Measurements from ENCODE around the gene EDC4.

EDC4 gene

DNA sequence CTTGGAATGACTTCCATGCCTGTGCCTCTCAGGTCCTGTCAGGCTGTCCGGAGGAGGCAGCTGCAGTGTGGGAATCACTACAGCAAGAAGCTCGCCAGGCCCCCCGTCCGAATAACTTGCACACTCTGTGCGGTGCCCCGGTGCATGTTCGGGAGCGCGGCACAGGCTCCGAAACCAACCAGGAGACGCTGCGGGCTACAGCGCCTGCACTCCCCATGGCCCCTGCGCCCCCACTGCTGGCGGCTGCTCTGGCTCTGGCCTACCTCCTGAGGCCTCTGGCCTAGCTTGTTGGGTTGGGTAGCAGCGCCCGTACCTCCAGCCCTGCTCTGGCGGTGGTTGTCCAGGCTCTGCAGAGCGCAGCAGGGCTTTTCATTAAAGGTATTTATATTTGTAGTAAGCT lies 13.1 kb downstream of the EDC4 start (continued):
- TF ChIP-seq, protein P1, sequence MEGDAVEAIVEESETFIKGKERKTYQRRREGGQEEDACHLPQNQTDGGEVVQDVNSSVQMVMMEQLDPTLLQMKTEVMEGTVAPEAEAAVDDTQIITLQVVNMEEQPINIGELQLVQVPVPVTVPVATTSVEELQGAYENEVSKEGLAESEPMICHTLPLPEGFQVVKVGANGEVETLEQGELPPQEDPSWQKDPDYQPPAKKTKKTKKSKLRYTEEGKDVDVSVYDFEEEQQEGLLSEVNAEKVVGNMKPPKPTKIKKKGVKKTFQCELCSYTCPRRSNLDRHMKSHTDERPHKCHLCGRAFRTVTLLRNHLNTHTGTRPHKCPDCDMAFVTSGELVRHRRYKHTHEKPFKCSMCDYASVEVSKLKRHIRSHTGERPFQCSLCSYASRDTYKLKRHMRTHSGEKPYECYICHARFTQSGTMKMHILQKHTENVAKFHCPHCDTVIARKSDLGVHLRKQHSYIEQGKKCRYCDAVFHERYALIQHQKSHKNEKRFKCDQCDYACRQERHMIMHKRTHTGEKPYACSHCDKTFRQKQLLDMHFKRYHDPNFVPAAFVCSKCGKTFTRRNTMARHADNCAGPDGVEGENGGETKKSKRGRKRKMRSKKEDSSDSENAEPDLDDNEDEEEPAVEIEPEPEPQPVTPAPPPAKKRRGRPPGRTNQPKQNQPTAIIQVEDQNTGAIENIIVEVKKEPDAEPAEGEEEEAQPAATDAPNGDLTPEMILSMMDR (tag by site-specific recombination; IDR thresholded peaks at IDR 0.05) = no peak
- TF ChIP-seq, protein P2, sequence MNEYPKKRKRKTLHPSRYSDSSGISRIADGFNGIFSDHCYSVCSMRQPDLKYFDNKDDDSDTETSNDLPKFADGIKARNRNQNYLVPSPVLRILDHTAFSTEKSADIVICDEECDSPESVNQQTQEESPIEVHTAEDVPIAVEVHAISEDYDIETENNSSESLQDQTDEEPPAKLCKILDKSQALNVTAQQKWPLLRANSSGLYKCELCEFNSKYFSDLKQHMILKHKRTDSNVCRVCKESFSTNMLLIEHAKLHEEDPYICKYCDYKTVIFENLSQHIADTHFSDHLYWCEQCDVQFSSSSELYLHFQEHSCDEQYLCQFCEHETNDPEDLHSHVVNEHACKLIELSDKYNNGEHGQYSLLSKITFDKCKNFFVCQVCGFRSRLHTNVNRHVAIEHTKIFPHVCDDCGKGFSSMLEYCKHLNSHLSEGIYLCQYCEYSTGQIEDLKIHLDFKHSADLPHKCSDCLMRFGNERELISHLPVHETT (tag by site-specific recombination; IDR thresholded peaks at IDR 0.05) = no peak

DNA sequence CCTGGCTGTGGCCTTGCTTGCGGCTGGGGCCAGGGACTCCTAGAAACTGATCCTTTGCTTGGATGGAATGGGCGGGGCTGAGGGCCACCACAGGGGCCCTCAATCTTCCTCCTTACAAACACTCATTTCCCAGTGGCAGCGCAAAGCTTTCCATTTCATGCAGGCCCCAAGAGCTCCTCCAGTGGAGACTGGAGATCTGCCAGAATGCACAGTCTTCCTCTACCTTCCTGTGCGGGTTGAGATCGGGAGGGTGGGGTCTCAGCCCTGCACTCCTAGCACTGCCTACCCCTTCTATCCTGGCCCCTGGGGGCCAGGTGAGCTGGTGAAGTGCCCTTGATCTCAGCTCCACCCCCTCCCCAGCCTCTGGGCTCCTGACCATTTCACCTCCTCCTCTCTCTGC lies 13.5 kb downstream of the EDC4 start:
- no peak overlapping the region for H3K27ac ChIP-seq (ENCODE audit: extremely low read depth, low read depth, low read length)
- H3K4me1 ChIP-seq (ENCODE audit: control insufficient read depth, insufficient read depth, low read length) = peaks cover 3% of the 10 kb centered on the region; the same call in 1 of the 2 replicates
- no peaks in the 10 kb centered on the region for H3K9me3 ChIP-seq (ENCODE audit: control insufficient read depth, insufficient read depth, low read depth, low read length)
- H3K4me3 ChIP-seq (ENCODE audit: low read depth, low read length) = no peak overlapping the region
- ChIA-PET POLR2A (interaction anchor here (1.2 to 1.4 kb wide), 3 partner anchors 12 to 49 kb away, joined by 3 to 4 read pairs (median 3); no protein-coding TSS in a partner anchor), CTCF (interaction anchor here (0.6 to 1.4 kb wide), 5 partner anchors 11 to 71 kb away, joined by 3 to 5 read pairs (median 3); no protein-coding TSS in a partner anchor)
- H3K36me3 ChIP-seq (ENCODE audit: control insufficient read depth in 2 of 2, insufficient read depth in 1 of 2, low read length in 2 of 2) = peaks cover 0 to 42% of the 10 kb centered on the region in 2 experiments; a peak in 1 of 3 replicates
- TF ChIP-seq SP2 (tag by site-specific recombination; IDR thresholded peaks at IDR 0.05) = no peak
- TF ChIP-seq, protein P3, sequence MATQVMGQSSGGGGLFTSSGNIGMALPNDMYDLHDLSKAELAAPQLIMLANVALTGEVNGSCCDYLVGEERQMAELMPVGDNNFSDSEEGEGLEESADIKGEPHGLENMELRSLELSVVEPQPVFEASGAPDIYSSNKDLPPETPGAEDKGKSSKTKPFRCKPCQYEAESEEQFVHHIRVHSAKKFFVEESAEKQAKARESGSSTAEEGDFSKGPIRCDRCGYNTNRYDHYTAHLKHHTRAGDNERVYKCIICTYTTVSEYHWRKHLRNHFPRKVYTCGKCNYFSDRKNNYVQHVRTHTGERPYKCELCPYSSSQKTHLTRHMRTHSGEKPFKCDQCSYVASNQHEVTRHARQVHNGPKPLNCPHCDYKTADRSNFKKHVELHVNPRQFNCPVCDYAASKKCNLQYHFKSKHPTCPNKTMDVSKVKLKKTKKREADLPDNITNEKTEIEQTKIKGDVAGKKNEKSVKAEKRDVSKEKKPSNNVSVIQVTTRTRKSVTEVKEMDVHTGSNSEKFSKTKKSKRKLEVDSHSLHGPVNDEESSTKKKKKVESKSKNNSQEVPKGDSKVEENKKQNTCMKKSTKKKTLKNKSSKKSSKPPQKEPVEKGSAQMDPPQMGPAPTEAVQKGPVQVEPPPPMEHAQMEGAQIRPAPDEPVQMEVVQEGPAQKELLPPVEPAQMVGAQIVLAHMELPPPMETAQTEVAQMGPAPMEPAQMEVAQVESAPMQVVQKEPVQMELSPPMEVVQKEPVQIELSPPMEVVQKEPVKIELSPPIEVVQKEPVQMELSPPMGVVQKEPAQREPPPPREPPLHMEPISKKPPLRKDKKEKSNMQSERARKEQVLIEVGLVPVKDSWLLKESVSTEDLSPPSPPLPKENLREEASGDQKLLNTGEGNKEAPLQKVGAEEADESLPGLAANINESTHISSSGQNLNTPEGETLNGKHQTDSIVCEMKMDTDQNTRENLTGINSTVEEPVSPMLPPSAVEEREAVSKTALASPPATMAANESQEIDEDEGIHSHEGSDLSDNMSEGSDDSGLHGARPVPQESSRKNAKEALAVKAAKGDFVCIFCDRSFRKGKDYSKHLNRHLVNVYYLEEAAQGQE (tag by site-specific recombination; IDR thresholded peaks at IDR 0.05) = no peak
- TF ChIP-seq ZNF701 (tag by site-specific recombination; IDR thresholded peaks at IDR 0.05) = no peak
- TF ChIP-seq ZNF624 (tag by site-specific recombination; IDR thresholded peaks at IDR 0.05) = no peak
- no peak for TF ChIP-seq MEIS1 (CRISPR knock-in tag; IDR thresholded peaks at IDR 0.05; ENCODE audit: borderline replicate concordance)
- TF ChIP-seq OVOL3 (tag by site-specific recombination; IDR thresholded peaks at IDR 0.05) = no peak
- TF ChIP-seq, protein P4, sequence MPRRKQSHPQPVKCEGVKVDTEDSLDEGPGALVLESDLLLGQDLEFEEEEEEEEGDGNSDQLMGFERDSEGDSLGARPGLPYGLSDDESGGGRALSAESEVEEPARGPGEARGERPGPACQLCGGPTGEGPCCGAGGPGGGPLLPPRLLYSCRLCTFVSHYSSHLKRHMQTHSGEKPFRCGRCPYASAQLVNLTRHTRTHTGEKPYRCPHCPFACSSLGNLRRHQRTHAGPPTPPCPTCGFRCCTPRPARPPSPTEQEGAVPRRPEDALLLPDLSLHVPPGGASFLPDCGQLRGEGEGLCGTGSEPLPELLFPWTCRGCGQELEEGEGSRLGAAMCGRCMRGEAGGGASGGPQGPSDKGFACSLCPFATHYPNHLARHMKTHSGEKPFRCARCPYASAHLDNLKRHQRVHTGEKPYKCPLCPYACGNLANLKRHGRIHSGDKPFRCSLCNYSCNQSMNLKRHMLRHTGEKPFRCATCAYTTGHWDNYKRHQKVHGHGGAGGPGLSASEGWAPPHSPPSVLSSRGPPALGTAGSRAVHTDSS (tag by site-specific recombination; IDR thresholded peaks at IDR 0.05) = peak; percentile 72
- TF ChIP-seq PRDM4 (tag by site-specific recombination; IDR thresholded peaks at IDR 0.05) = peak; percentile 96
- no peak for TF ChIP-seq ZNF645 (tag by site-specific recombination; IDR thresholded peaks at IDR 0.05)
- TF ChIP-seq REPIN1 (tag by site-specific recombination; IDR thresholded peaks at IDR 0.05; ENCODE audit: low read depth) = no peak
